H1 (cell line): ENCODE results near the gene INPP4A. TPM values are rescaled to one million over a fixed set of nuclear protein-coding genes. Genes with fewer than 3 reads are reported as not detected.

Experiments
- CBX8 ChIP-seq: fragments of 300-800, 300-1000 bp; sonication (generic); IDR thresholded peaks from 2 replicates; pipeline ENCODE4 v1.7.1; 2016; ENCODE audit warnings: low read depth, low read length, borderline replicate concordance
- GTF2F1 ChIP-seq: IDR thresholded peaks from 2 replicates; pipeline ENCODE4 v1.6.1; 2012; ENCODE audit warnings: low read depth, low read length, improper control_type of control experiment, borderline replicate concordance
- JUN ChIP-seq: IDR thresholded peaks from 2 replicates; pipeline ENCODE4 v1.6.1; 2011; ENCODE audit warnings: low read depth, mild to moderate bottlenecking, improper control_type of control experiment, low read length
- JUND ChIP-seq: IDR thresholded peaks from 2 replicates; pipeline ENCODE4 v1.6.1; 2011; ENCODE audit warnings: mild to moderate bottlenecking, improper control_type of control experiment, low read length
- RNF2 ChIP-seq: fragments of 200-900, 300-1000 bp; sonication (generic); IDR thresholded peaks from 2 replicates; pipeline ENCODE4 v1.7.1; 2016; ENCODE audit warnings: borderline replicate concordance, low read depth, mild to moderate bottlenecking, antibody characterized with exemption, low read length; ENCODE audit not compliant: poor library complexity, severe bottlenecking; ENCODE audit errors: missing control alignments
- RXRA ChIP-seq: IDR thresholded peaks from 2 replicates; pipeline ENCODE4 v1.6.1; 2011; ENCODE audit warnings: low read depth, mild to moderate bottlenecking, low read length, moderate library complexity; ENCODE audit not compliant: insufficient read depth
- SAP30 ChIP-seq: fragments of 300-600 bp; sonication (generic); IDR thresholded peaks from 2 replicates; pipeline ENCODE4 v1.7.1; 2012; ENCODE audit warnings: low read length, moderate library complexity, mild to moderate bottlenecking, inconsistent platforms; ENCODE audit not compliant: insufficient read depth, insufficient replicate concordance
- SIN3A ChIP-seq, 2 experiments: IDR thresholded peaks in 1 of 2; conservative IDR thresholded peaks in 1 of 2; 2 replicates each; pipeline ENCODE4 v1.6.1; 2011 to 2012; ENCODE audit warnings: low read length in 2 of 2, improper control_type of control experiment in 1 of 2, low read depth in 1 of 2, mild to moderate bottlenecking in 1 of 2
- TBP ChIP-seq: IDR thresholded peaks from 2 replicates; pipeline ENCODE4 v1.6.1; 2011; ENCODE audit warnings: low read depth, low read length, improper control_type of control experiment
- polyA plus RNA-seq, 7 experiments: library from polyadenylated mRNA; depleted of rRNA in 3 of 7; stranded (reverse) in 5 of 7; unstranded in 2 of 7; fragments of >200 nt in 5 of 7; fragments of 200-250 nt in 2 of 7; gene quantifications; 1 replicate in 5 of 7; 2 replicates in 1 of 7; 4 replicates in 1 of 7; pipeline versions ENCODE4 v1.2.1 to v1.2.3, GENCODE V29; 2011 to 2013; ENCODE audit warnings: missing spikeins in 2 of 7, mixed read lengths in 2 of 7
- total RNA-seq: library from RNA; stranded (reverse); fragmentation: NEBNext Ultra II Directional; extraction: Animal tissue kit (Norgen Biotek cat#: 25700); gene quantifications from 2 replicates; pipeline ENCODE4 v1.2.1, GENCODE V29; 2021

INPP4A gene
- total and polyA plus RNA-seq, 2 of the 8 experiments (the other 6 are each of a cell fraction or from before 2014, with no cell fraction given), result 25.6 to 34.3 TPM

DNA sequence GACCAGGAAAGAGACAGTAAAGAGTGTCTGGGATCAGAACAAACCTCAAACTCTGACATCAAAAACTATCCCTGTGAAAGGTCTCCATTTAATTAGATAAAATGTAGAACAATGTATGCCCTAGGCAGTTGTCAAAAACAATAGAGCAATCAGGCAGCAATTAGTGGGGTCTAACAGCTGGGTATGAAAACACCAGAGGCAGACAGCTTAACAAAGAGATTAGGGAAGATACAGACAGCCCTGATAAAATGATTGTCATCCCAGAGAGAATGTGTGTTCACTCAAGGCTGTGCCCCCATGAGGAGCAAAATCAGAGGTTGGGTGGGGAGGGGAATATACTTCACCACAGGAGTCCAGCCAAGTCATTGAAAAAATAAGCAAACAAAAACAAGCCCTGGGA is 50.0 kb downstream of the INPP4A start (continued):
- TF ChIP-seq RNF2 (no peak), JUN (no peak), JUND (no peak), SAP30 (no peak), RXRA (no peak), SIN3A (conservative IDR thresholded peaks at IDR 0.05 in 1 of 2, IDR thresholded peaks at IDR 0.05 in 1 of 2; ENCODE audit: low read depth in 1 of 2, low read length in 2 of 2) (no peak), CBX8 (no peak), TBP (no peak), GTF2F1 (no peak)
- TF ChIP-seq, all 59 proteins: peak for 0
